ENCODE results near the gene HLA-B. TPM values are rescaled to one million over a fixed set of nuclear protein-coding genes. Genes with fewer than 3 reads are reported as not detected.
A peak's percentile ranks its signal among the peaks of the same experiment; 100 is the strongest.

The HLA-B gene
- total RNA-seq, 2 experiments from 2014 or later = 2,101 to 2,412 TPM

- H3K9me3 Mint-ChIP-seq (ENCODE audit: low read depth) = no peaks in the 10 kb centered on the region
- H3K4me1 Mint-ChIP-seq = peaks cover 62% of the 10 kb centered on the region
- intact Hi-C loops (cut with DNase I, micrococcal nuclease) = loop anchor here in 1 of 2 experiments (10.0 kb wide), 1 partner anchor 608 kb away; the partner anchor contains the start of genes FLOT1 and IER3
- ChIA-PET POLR2A (interaction anchor here (0.9 to 1.5 kb wide), 3 partner anchors 82 to 149 kb away, joined by 3 to 4 read pairs (median 4); no protein-coding TSS in a partner anchor), CTCF (interaction anchor here (0.6 to 1.0 kb wide), 3 partner anchors 14 to 473 kb away, joined by 4 read pairs; no protein-coding TSS in a partner anchor)
- ATAC-seq = no peak
- H3K27me3 Mint-ChIP-seq = no peaks in the 10 kb centered on the region
- DNase-seq = peak; percentile 31
- peak overlapping the region; percentile 98 for H3K4me3 Mint-ChIP-seq
- peaks cover 47% of the 10 kb centered on the region for H3K36me3 Mint-ChIP-seq (ENCODE audit: low read depth)
- H3K27ac Mint-ChIP-seq = peak overlapping the region; percentile 16
Measured at GRCh38 chr6:31352683-31353383, 4.1 kb downstream of the HLA-B start.

DNA sequence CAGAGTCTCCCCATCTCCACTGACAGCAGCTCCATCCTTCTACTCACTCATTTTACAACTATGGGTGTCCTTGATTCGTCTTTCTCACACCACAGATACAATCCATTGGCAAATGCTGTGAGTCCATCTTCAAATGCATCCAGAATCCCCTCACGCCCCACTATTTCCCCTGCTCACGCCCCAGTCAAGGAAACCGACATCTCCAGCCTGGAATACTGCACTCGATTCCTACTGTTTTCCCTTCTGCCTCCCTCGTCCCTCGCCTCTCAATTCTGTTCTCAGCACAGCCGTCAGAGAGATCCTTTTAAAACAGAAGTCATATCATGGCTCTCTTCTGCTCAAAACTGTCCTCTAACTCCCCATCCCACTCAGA, 4.7 kb downstream of the HLA-B start:
- peak overlapping the region; percentile 16 for H3K27ac Mint-ChIP-seq
- no peaks in the 10 kb centered on the region for H3K9me3 Mint-ChIP-seq (ENCODE audit: low read depth)
- peaks cover 61% of the 10 kb centered on the region for H3K4me1 Mint-ChIP-seq
- CTCF ChIA-PET = interaction anchor here (0.6 to 1.0 kb wide), 2 partner anchors 14 to 17 kb away, joined by 4 read pairs; no protein-coding TSS in a partner anchor
- POLR2A ChIA-PET = interaction anchor here (1.0 kb wide), 1 partner anchor 85 kb away, joined by 6 read pairs; no protein-coding TSS in a partner anchor
- peak overlapping the region; percentile 98 for H3K4me3 Mint-ChIP-seq
- ATAC-seq = no peak
- H3K27me3 Mint-ChIP-seq = no peaks in the 10 kb centered on the region
- DNase-seq = peak; percentile 16
- intact Hi-C loops (cut with DNase I, micrococcal nuclease) = loop anchor here in 1 of 2 experiments (10.0 kb wide), 1 partner anchor 607 kb away; the partner anchor contains the start of genes FLOT1 and IER3
- peaks cover 47% of the 10 kb centered on the region for H3K36me3 Mint-ChIP-seq (ENCODE audit: low read depth)

GRCh38 chr6:31351401-31352309, 5.3 kb downstream of the HLA-B start:
- Mint-ChIP-seq H3K9me3 (ENCODE audit: low read depth) (no peaks in the 10 kb centered on the region), H3K4me3 (peak overlapping the region; percentile 98), H3K4me1 (peaks cover 61% of the 10 kb centered on the region), H3K36me3 (ENCODE audit: low read depth) (peaks cover 43% of the 10 kb centered on the region), H3K27ac (peak overlapping the region; percentile 22), H3K27me3 (no peaks in the 10 kb centered on the region)
- peak; percentile 34 for DNase-seq
- ATAC-seq = peak; percentile 18
- intact Hi-C loops (cut with DNase I, micrococcal nuclease) = loop anchor here in 1 of 2 experiments (10.0 kb wide), 1 partner anchor 607 kb away; the partner anchor contains the start of genes FLOT1 and IER3
- ChIA-PET CTCF (interaction anchor here (0.6 to 1.0 kb wide), 2 partner anchors 15 to 17 kb away, joined by 4 read pairs; no protein-coding TSS in a partner anchor), POLR2A (interaction anchor here (1.0 kb wide), 1 partner anchor 85 kb away, joined by 6 read pairs; no protein-coding TSS in a partner anchor)

GRCh38 chr6:31351033-31351380, 6.0 kb downstream of the HLA-B start:
- Mint-ChIP-seq H3K4me1 (peaks cover 61% of the 10 kb centered on the region), H3K27me3 (no peaks in the 10 kb centered on the region), H3K9me3 (ENCODE audit: low read depth) (no peaks in the 10 kb centered on the region), H3K27ac (peak overlapping the region; percentile 22), H3K36me3 (ENCODE audit: low read depth) (peaks cover 39% of the 10 kb centered on the region), H3K4me3 (no peak overlapping the region)
- ChIA-PET CTCF (no interaction called here), POLR2A (interaction anchor here (1.0 kb wide), 1 partner anchor 84 kb away, joined by 6 read pairs; no protein-coding TSS in a partner anchor)
- DNase-seq (no peak), ATAC-seq (no peak)
- intact Hi-C loops (cut with DNase I, micrococcal nuclease) = loop anchor here in 1 of 2 experiments (10.0 kb wide), 1 partner anchor 606 kb away; the partner anchor contains the start of genes FLOT1 and IER3

- ChIA-PET POLR2A (no interaction called here), CTCF (interaction anchor here (0.6 kb wide), 1 partner anchor 90 kb away, joined by 3 read pairs; no protein-coding TSS in a partner anchor)
- Mint-ChIP-seq H3K27ac (no peak overlapping the region), H3K27me3 (no peaks in the 10 kb centered on the region), H3K36me3 (ENCODE audit: low read depth) (peaks cover 33% of the 10 kb centered on the region), H3K4me3 (no peak overlapping the region), H3K9me3 (ENCODE audit: low read depth) (no peaks in the 10 kb centered on the region), H3K4me1 (peaks cover 57% of the 10 kb centered on the region)
- peak; percentile 14 for DNase-seq
- intact Hi-C loops (cut with DNase I, micrococcal nuclease) = loop anchor here in 1 of 2 experiments (10.0 kb wide), 1 partner anchor 606 kb away; the partner anchor contains the start of genes FLOT1 and IER3
- ATAC-seq = no peak
Measured at GRCh38 chr6:31350196-31351032, 6.6 kb downstream of the HLA-B start.

DNA sequence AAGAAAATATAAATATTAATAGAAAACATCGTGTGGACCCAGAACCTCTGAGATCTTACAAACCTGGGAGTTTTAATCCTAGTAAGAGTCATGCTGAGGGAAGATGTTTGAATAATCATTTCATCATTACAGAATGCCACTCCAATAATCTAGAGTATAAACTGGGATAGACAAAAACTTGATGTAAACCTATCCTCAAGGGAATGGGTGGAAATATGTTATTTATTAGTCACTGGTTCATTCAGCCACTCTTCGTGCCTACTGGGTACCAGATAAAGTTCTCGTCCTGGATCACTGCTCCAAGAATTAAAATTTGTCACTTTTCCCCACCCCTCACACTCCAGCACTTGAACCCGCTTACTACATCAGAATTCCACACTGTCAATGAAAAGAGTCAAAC, 7.7 kb downstream of the HLA-B start:
- ChIA-PET POLR2A (interaction anchor here (0.6 kb wide), 2 partner anchors 88 to 153 kb away, joined by 3 to 4 read pairs; no protein-coding TSS in a partner anchor), CTCF (no interaction called here)
- Mint-ChIP-seq H3K4me1 (peaks cover 48% of the 10 kb centered on the region), H3K36me3 (ENCODE audit: low read depth) (peaks cover 22% of the 10 kb centered on the region), H3K4me3 (no peak overlapping the region), H3K27ac (no peak overlapping the region), H3K9me3 (ENCODE audit: low read depth) (no peaks in the 10 kb centered on the region), H3K27me3 (no peaks in the 10 kb centered on the region)
- intact Hi-C loops (cut with DNase I, micrococcal nuclease) = no loop called here
- DNase-seq = no peak
- no peak for ATAC-seq

DNA sequence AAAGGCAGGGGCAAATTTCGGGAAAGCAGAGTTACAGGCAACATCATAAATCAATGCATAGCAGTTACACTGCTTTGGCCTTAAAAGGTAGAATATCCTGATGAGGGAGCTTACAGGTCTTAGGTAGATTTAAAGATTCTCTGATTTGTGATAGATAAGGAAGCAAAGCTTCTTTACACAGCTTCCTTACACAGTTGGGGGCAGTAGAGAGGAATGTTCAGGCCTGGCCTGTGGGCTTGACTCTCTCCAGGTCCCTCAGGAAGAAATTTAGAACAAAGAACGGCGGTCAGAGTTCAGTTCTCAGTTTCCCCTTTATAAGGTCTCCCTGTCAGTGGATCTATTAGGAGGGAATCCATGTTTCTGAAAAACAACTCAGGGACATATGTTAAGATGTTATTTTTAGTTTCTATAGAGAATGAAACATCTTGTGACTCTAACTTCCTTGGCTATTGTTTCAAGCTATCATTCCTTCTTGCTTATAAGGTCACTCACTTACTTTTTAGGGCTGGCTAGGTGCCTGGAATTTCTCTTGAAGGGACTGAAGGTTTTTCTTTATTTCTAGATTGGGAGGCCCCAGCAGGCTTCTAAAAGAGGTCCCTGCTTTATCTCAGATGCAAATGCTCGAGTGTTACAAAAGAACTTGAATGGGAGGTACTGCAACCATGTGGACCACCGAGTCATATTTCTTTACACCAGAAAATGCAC, 11.8 kb downstream of the HLA-B start:
- peaks cover 17% of the 10 kb centered on the region for H3K4me1 Mint-ChIP-seq
- H3K4me3 Mint-ChIP-seq = no peak overlapping the region
- no peak for ATAC-seq
- CTCF ChIA-PET = interaction anchor here (0.6 kb wide), 1 partner anchor 148 kb away, joined by 5 read pairs; no protein-coding TSS in a partner anchor
- no peaks in the 10 kb centered on the region for H3K27me3 Mint-ChIP-seq
- peaks cover 4% of the 10 kb centered on the region for H3K9me3 Mint-ChIP-seq (ENCODE audit: low read depth)
- intact Hi-C loops (cut with DNase I, micrococcal nuclease) = no loop called here
- POLR2A ChIA-PET = no interaction called here
- H3K36me3 Mint-ChIP-seq (ENCODE audit: low read depth) = peaks cover 3% of the 10 kb centered on the region
- no peak overlapping the region for H3K27ac Mint-ChIP-seq
- no peak for DNase-seq

- ChIA-PET POLR2A (no interaction called here), CTCF (no interaction called here)
- Mint-ChIP-seq H3K27ac (no peak overlapping the region), H3K4me1 (no peaks in the 10 kb centered on the region), H3K36me3 (ENCODE audit: low read depth) (peaks cover 5% of the 10 kb centered on the region), H3K9me3 (ENCODE audit: low read depth) (peaks cover 29% of the 10 kb centered on the region), H3K27me3 (no peaks in the 10 kb centered on the region), H3K4me3 (no peak overlapping the region)
- DNase-seq (no peak), ATAC-seq (no peak)
- intact Hi-C loops (cut with DNase I, micrococcal nuclease) = no loop called here
Measured at GRCh38 chr6:31340228-31340627, 16.8 kb downstream of the HLA-B start.

- Mint-ChIP-seq H3K4me3 (no peak overlapping the region), H3K27me3 (no peaks in the 10 kb centered on the region), H3K9me3 (ENCODE audit: low read depth) (peaks cover 29% of the 10 kb centered on the region), H3K27ac (no peak overlapping the region), H3K4me1 (no peaks in the 10 kb centered on the region), H3K36me3 (ENCODE audit: low read depth) (peaks cover 5% of the 10 kb centered on the region)
- ChIA-PET CTCF (no interaction called here), POLR2A (no interaction called here)
- intact Hi-C loops (cut with DNase I, micrococcal nuclease) = no loop called here
- DNase-seq = no peak
- no peak for ATAC-seq
Measured at GRCh38 chr6:31339210-31339609, 17.8 kb downstream of the HLA-B start.

DNA sequence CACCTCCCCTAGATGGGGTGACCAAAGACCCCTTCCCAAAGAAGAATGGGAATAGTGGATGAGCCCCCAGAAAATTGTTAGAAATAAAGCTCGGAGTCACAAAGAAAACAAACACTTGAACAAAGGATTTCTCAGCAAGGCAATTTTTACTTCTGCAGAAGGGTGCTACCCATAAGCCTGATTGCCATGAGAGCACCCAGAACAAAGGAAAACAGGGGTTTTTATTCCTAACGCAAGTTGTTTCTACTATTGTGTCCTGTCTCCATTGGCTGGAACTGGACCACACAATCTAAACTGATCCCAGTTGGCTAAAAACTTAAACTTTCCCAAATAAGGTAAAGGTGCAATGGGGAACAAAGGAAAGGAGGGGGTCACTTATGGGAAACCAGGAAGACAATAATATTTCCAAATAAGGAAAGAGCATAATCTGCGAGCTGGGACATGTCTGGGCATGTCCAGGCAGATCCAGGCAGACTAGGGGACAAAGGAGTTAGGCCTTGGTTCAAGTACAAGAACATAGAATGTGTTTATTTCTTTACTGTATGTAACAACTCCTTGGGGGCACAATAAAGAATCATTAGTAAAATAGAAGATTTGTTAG, 20.0 kb downstream of the HLA-B start:
- Mint-ChIP-seq H3K27ac (no peak overlapping the region), H3K36me3 (ENCODE audit: low read depth) (peaks cover 5% of the 10 kb centered on the region), H3K9me3 (ENCODE audit: low read depth) (peaks cover 29% of the 10 kb centered on the region), H3K27me3 (no peaks in the 10 kb centered on the region), H3K4me1 (peaks cover 19% of the 10 kb centered on the region), H3K4me3 (no peak overlapping the region)
- DNase-seq = no peak
- ChIA-PET POLR2A (interaction anchor here (0.7 kb wide), 1 partner anchor 687 kb away, joined by 3 read pairs; no protein-coding TSS in a partner anchor), CTCF (interaction anchor here (1.0 kb wide), 1 partner anchor 30 kb away, joined by 4 read pairs; no protein-coding TSS in a partner anchor)
- no peak for ATAC-seq
- intact Hi-C loops (cut with DNase I, micrococcal nuclease) = no loop called here
